GM21825 (cell line): Measurements from ENCODE around the gene PARVB.

ENCODE experiments used
- ATAC-seq: cut with Tn5 transposase; IDR thresholded peaks from one replicate; pipeline ENCODE4 v1.9.1; 2021; ENCODE audit warnings: mild to moderate bottlenecking, moderate library complexity; ENCODE audit not compliant: unreplicated experiment

PARVB gene

DNA sequence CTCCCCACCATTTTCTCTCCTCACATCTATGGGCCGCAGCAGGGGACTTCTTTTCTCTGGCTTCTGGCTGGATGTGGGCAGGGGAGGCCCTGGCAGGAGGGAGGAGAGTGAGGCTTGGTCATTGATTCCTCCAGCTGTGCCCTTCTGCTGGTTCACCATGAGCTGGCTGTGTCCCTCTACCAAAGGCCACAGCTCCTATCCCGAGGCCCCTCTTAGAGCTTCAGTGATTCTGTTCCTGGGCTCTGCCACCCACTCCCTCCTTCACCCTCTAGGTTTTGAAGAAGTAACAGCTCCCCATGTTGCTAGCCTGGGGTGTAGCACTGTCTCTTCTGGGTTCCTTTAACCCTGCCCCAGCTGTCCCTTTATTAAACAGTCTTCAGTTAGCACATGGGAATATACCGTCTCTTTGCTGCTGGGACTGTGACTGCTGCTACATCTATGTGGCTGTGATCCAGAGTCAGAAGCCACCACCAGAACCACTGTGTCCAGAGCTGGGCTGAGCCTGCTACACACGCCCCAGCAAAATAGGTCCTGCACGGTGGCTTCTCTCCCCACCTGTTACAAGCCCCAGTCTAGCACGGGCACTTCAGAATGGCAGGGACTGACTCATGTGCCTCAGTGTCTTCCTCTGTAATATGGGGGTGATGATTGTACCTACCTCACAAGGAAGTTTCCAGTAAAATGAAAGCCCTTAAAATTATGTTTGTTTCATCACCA, 156.0 kb downstream of the PARVB start:
- no peak for ATAC-seq

DNA sequence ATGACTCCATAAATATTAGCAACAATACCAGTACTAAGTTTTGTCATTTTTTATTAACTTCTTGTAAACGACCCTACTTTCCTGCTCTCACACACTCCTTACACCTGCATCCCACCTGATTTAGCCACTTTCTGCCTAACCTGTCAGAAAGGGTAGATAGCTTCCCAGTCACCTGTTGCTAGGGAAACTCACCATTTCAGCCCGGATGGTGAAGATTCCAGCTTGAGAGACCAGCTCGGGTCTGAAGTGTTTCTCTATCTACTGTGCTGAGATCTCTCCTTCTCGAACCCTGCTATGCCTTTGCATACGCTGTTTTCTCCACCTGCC, 156.6 kb downstream of the PARVB start, which contains the start of gene PARVG:
Gene PARVG (plus strand): TSS at position 220 of the 327 bp plus-strand sequence. CDS start 2,405 bp downstream, outside the sequence.
- peak; percentile 41 for ATAC-seq

DNA sequence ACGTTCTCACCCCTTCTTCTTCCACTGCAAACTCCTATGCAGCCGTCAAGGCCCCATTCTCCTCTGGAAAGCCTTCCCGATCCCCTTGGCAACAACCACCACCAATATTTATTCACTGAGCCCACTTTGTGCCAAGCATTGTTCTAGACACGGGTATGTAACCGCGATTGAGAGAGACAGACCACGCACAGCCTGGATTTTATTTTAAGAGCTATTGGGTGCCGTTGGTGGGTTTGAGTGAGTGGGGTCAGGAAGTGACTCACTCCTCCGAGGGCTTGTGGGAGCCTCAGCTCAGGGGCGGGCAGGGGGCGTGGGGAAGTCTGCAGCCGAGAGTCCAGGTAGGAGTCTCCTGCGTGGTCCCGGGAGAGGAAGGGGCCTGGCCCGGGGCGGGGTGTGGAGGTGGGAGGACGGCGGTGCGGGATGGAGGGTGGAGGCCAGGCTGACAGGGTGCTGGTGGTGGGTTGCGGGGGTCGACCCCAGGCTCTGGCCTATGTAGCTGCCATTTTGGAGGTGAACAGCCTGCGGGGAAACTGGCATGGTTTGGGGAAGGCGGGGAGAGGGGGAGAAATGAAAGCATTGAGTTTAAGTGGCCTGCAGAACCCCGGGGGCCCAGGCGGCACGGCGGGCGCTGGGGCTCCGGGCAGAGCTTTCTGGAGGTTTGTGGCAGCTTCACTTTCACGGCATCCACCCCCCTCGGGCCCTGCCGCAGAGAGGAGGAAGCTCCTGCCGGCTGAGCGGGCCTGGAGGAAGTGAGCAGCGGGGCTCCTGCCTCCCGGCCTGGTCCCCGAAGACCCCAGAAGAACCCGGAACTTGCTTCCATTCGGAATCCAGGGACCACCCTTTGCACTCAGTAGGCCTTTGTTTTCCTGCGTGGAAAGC, 157.2 kb downstream of the PARVB start:
- ATAC-seq: no peak

DNA sequence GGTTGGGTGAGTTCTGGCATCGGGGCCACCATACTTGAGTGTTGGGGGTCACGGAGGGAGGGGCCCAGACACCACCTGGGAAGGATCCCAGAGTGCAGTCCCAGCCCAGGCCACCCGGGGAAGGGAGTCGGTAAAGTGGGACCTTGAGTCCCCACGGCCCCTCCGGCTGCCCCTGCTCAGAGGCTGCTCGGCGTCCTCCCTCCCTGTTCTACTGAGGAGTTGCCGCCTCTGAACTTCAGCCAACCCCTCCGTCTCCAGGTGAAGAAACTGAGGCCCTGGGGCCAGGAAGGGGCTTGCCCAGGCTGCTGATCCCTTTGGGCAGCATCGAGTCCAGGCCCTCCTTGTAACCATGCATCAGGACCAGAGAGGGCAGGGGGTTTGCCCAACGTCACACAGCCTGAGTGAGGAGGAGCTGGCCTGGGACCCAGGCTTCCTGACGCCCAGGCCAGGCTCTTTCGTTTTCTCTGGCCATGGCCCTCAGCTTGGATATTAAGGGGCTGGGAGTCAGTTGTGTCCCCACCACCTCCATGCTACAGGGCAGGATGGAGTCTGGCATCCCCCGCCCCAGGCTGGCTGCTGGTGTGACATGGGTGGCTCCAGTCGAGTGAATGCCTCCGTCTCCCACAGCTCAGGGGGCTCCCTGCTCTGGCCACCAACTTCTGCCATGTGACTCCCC, 157.9 kb downstream of the PARVB start:
- ATAC-seq: no peak

DNA sequence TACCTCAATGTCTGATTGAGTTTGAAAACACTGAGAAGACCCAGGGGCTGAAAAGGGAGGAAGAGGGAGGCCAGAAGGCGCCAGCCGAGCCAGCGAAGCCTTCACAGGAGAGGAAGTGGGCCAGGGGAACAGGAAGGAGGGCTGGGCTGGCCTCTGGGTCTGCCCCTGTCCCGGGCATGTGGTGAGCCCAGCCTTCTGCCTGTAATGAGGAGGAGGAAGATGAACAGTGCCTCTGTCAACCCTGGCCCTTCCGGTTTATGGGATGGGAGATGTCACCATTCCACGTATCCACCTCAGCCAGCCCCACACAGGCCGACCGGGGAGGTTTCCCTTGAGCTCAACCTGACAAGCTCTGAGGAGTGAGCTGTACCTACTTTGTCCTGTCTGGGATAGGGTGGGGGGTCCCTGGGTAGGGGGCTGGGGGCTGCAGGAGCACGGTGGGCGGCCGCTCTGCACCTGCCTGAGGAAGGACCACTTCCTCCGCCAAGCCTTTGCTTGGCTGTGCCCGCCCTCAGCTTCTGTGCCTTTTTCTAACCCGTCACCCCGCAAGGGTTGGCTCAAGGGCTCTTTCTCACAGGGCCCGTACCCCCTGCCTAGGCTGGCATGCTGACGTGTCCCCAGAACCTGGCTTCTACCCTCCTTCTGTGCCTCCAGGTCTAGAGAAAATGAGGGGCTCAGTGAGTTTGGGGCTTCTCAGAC, 158.6 kb downstream of the PARVB start:
- ATAC-seq: no peak

DNA sequence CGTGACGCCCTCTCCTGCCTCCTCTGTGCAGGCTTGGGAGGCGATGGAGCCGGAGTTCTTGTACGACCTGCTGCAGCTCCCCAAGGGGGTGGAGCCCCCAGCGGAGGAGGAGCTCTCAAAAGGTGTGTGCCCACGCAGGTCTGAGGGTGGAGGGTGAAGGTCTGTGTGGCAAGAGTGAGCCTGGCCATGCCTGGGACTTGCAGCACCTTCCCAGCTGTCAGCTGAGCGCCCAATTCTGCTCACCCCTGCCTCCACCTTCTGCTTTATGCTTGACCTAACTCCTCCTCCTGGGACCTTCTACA, 159.1 kb downstream of the PARVB start:
- ATAC-seq: no peak

DNA sequence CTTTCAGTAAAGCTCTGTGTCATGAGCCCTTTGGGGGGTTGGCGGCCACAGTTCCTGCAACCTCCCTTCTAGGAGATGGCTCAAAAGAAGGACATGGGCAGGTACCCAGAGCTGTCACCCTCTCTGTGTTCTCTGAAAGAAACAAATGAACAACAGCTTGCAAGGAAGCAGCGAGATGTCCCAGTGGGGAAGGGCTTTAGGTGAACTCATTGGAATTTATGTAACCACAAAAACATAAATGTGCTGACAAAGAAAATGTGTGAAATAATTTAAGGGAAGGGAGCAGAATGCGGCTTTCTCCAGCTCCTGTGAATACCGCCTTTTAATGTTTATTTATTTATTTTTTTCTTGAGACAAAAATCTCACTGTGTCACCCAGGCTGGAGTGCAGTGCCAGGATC, 159.9 kb downstream of the PARVB start:
- ATAC-seq: no peak

DNA sequence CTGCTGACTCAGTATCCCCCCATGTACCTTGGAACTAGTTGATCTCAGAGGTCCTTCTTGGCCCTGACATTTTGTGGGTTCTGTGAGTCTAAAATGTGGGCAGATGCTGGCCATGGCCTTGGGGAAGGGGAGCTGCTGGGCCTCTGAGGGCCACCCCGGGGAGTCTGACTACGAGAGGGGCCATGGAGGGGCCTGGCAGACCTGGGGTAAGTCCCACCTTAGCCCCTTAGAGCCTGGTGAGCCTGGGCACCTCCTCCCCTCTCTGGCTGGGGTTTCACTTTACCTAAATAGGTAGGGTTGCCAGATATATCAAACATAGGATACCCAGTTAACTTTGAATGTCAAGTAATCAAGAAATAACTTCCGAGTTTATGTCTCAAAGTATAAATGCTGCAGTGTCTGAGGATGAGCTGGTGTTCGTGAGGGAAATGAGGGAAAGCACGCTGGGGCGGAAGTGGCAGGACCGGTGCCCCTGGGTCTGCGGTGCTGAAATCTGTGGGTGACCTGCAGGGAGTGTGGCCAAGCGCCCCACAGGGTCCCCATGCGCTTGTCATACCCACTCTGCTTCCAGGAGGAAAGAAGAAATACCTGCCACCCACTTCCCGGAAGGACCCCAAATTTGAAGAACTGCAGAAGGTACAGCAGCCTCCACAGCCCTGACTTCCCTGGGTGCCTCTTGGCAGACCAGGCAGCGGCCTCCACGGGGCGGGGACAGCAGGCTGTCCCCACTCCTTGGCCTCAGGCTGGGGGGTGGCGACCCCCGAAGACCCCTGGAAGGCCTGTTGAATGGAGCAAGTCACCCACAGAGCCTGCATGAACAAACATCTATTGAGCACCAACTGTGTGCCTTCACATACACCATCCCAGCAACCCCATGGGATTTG, 161.4 kb downstream of the PARVB start:
- ATAC-seq: no peak

DNA sequence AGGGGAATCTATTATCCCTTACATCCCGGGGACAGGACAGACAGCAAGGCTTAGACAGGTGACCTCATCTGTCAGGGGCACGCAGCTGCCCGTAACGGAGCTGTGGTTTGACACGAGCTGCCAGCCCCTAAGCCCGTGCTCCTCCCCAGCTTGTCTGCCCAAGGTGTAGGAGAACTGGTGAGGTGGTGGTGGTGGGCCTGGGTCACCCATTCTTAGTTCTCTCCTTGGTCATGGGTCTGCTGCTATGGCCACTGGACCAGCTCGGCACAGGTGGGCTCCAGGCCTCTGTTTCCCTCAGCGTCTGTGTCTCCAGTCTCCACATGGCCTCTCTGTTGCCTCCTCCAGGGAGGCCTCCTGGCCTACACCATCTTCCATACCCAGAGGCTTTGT, 162.0 kb downstream of the PARVB start:
- no peak for ATAC-seq

DNA sequence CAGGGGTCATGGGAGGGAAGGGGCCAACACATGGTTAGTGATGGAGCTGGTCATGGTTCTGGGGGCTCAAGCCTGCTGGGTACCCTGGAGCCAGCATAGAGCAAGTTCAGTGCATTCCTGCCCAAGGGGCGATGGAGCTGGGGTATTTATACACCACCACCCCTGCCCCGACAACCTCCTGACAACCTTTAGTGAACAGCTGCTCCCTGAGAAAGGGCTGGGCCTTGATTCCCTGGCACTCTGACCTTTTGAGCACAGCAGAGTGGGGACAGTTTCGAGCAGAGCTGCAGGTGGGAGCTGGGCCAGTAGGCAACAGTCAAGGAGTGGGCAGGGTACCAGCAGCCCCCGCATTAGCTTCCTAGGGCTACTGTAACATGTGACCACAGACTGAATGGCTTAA, 162.6 kb downstream of the PARVB start:
- ATAC-seq: no peak

DNA sequence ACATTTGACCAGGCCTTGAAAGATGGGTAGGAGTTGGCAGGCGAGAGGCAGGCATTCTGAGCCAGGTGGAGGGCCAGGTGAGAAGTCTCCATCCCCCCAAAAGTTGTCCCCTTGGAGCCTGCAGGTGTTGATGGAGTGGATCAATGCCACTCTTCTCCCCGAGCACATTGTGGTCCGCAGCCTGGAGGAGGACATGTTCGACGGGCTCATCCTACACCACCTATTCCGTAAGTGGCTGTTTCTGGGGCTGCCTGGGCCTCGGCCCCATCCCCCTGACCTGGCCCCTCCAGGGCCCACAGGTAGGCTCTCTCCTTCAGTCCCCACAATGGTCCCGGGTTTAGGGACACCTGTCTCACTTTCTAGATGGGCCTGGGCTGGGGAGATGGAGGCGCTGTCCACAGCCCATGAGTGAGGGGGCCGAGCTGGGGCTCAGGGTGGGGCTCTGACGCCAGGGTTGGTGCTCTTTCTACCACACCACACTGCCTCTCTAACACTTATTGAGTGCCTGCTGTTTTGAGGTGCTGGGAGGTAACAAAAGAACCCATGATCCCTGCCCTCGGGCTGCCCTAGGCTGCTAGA, 163.6 kb downstream of the PARVB start:
- no peak for ATAC-seq

DNA sequence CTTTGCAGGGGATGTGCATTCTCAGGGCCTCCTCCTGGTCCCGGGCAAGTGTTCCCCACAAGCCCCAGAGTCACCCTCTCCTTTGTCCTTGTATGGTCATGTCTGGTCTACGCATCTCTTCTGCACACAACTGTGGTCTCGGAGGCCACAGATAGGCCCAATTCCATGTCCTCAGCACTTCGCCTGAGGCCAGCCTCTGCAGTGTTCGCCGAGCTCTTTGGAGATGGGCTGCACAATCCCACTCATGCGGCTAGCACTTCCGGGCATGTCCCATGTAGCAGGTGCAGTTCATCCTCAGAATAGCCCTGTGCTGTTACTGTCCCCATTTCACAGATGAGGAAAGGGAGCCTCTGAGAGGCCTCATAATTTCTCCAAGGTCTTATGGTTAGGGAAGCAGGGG, 164.2 kb downstream of the PARVB start:
- ATAC-seq: no peak

DNA sequence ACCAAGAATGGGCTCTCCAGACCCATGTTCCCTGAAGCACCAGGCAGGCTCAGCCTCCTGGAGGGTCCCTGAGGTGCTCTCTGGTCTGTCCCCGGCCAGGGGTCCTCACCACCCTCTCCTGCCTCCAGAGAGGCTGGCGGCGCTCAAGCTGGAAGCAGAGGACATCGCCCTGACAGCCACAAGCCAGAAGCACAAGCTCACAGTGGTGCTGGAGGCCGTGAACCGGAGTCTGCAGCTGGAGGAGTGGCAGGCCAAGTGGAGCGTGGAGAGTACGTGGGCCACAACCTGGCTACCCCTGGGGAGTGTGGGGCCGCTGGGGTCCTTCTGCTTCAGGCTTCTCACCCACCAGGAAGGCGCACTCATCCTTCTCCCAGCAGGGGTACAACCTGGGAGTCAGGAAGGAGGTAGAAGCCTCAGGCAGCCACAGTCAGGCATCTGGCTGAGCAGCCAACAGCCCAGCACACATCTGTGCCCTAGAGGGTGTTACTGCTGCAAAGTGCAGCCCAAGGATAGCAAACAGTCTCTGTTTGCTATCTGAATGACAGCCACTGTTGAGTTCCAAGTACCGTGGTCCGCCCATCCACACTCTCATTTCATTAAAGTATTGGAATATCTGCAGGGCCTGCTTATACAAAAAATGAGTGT, 165.0 kb downstream of the PARVB start:
- no peak for ATAC-seq

DNA sequence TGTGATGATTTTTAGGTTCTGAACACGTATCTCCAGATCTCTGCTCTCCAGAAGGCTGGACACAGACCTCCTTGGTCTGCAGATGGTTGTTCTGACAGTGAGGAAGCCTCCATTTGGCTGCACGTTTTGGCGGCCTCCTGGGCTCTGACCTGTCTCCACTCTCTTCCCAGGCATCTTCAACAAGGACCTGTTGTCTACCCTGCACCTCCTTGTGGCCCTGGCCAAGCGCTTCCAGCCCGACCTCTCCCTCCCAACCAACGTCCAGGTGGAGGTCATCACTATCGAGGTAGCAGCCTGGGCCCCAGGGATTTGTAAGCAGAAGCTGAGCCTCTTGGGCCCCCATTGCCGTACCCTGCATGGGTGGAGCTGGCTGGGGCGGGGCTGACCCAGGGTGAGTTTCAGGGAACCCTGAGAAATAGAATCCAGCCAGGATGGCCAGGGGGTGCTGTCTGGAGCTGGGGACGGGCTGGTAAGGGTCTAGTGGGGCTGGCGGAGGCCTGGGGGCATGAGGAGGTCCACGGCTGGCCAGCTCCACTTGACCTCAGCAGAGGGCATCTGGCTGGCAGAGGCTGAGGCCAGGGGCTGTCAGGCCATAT, 166.4 kb downstream of the PARVB start:
- no peak for ATAC-seq

DNA sequence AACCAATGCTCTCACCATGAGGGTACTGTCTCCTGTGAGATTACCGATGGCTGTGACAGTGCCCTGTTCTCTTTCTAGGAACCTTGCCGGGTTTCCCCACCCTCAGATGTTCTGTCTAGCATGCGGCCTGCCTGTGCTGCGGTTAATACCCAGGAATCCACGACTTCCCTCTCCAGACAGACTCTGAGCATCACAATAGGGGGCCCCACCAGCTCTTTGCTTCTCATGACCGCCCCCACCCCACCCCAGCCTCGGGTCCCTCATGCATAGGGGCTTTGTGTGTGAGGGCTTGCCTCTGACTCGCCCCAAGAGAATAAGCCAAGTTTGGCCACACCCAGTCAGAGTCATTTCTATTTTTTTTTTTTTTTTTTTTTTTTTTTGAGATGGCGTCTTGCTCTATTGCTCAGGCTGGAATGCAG, 166.9 kb downstream of the PARVB start:
- no peak for ATAC-seq

DNA sequence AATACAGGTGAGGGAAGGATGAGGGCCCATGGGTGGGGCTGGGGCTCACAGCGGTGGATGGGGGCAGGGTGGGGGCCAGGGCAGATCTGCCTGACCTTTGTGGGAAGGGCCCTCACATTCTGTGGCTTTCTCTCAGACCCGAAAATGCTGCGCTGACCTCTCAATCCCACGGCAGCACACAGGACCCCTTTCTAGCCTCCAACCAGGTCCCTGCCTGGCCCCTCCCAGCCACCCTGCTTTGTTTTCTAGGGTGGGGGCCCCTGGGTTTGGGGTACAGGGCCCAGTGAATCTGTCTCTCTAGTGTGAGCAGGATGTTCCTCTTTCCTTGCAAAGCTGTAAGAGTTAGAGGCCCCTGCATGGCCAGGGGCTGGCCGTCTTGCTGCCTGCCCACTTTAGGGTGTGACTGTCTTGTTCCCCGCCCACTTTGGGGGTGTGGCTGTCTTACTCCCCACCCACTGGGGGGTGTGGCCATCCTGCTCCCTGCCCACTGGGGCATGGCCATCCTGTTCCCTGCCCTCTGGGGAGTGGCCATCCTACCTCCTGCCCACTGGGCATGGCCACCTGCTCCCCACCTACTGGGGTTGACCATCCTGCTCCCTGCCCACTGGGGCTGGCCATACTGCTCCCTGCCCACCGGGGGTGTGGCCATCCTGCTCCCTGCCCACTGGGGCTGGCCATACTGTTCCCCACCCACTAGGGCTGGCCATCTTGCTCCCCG, 168.2 kb downstream of the PARVB start:
- no peak for ATAC-seq

DNA sequence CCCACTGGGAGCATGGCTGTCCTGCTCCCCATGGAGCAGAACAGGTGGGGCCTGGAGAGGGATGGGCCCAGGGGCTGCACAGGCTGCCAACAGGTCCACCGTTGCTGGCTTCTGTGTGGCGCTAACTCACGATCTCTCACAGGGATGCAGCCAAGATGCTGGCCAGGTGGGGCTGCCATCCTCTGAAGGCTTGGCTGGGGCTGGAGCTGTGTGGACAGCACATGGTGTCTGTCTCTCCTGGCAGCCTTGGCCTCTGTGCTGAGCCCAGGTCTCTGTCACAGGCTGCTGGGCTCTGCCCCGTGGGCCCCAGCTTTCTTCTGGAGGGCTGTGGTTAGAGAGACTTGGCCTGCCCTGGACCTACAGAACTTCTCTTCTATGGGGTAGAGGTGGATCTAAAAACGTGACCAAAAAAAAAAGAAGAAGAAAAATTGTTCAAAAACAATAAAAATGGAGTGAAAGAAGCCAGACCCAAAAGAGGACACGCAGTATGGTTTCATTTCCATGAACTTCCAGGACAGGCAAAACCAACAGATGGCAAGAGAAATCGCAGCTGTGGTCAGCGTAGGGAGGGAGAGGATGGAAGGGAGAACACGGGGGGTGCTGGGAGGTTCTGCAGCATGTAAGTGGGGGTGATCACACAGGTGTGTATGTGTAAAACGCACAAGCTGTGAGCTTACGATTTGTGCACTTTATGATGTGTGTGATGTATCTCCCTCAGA, 168.9 kb downstream of the PARVB start:
- no peak for ATAC-seq

DNA sequence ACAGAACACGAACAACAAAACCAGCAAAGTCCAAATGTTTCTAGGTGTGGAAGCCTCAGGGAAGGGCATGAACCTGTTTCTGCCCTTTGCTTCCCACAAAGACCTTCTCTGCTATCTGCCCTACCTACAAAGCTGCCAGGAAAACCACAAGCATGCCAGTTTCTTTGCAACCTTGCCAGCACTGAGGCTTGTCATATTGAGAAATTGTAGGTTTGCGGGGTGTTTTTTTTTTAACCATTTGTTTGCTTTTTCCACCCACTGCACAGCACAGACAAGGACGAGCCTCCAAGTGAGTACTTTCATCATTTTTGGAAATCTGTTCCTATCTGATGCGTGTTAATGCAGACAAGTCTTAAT, 169.4 kb downstream of the PARVB start:
- no peak for ATAC-seq
